HUES6 (cell line): ENCODE data around the gene RAI14.
"Not testable (repeated sequence)": the region's sequence is repeated elsewhere in the genome, so short reads cannot be mapped to it uniquely, and the experiment has no call there.

Experiments used
- H3K27ac ChIP-seq: 2 replicates; pipeline ENCODE4 v1.7.0; 2013; ENCODE audit warnings: low read depth, mild to moderate bottlenecking, low read length, inconsistent platforms
- H3K27me3 ChIP-seq: 2 replicates; pipeline ENCODE4 v1.6.1; 2013; ENCODE audit warnings: low read length; ENCODE audit not compliant: control insufficient read depth, insufficient read depth
- H3K36me3 ChIP-seq: 2 replicates; pipeline ENCODE4 v1.6.1; 2013; ENCODE audit warnings: low read length; ENCODE audit not compliant: control insufficient read depth, insufficient read depth
- H3K4me1 ChIP-seq: 2 replicates; pipeline ENCODE4 v1.6.1; 2013; ENCODE audit warnings: low read length; ENCODE audit not compliant: control insufficient read depth, insufficient read depth
- H3K4me3 ChIP-seq: 2 replicates; pipeline ENCODE4 v1.5.1; 2013; ENCODE audit warnings: low read depth, low read length
- H3K9ac ChIP-seq: one replicate; pipeline ENCODE4 v1.6.1; 2013; ENCODE audit warnings: mild to moderate bottlenecking, low read length
- H3K9me3 ChIP-seq: 2 replicates; pipeline ENCODE4 v1.6.1; 2013; ENCODE audit warnings: low read depth, low read length; ENCODE audit not compliant: control insufficient read depth, insufficient read depth

The RAI14 gene

GRCh38 chr5:34736445-34737115 lies 80.5 kb downstream of the RAI14 start:
- Histone ChIP-seq H3K36me3 (peaks cover 15% of the 10 kb centered on the region), H3K27me3 (no peaks in the 10 kb centered on the region), H3K4me1 (peaks cover 34% of the 10 kb centered on the region), H3K4me3 (no peak overlapping the region), H3K27ac (peak overlapping the region; percentile 59), H3K9me3 (no peaks in the 10 kb centered on the region), H3K9ac (no peak overlapping the region)

- Histone ChIP-seq H3K4me3 (no peak overlapping the region), H3K27me3 (no peaks in the 10 kb centered on the region), H3K9ac (no peak overlapping the region), H3K4me1 (peaks cover 29% of the 10 kb centered on the region), H3K27ac (no peak overlapping the region), H3K9me3 (no peaks in the 10 kb centered on the region), H3K36me3 (peaks cover 15% of the 10 kb centered on the region)
These were observed 81.6 kb downstream of the RAI14 start for GRCh38 chr5:34737731-34738130.

GRCh38 chr5:34738381-34738780 lies 82.3 kb downstream of the RAI14 start:
- Histone ChIP-seq H3K9me3 (no peaks in the 10 kb centered on the region), H3K9ac (no peak overlapping the region), H3K4me3 (no peak overlapping the region), H3K27ac (no peak overlapping the region), H3K4me1 (peaks cover 28% of the 10 kb centered on the region), H3K36me3 (peaks cover 11% of the 10 kb centered on the region), H3K27me3 (no peaks in the 10 kb centered on the region)

- Histone ChIP-seq H3K27me3 (no peaks in the 10 kb centered on the region), H3K36me3 (peaks cover 6% of the 10 kb centered on the region; the same call in 1 of the 2 replicates), H3K9ac (no peak overlapping the region), H3K9me3 (no peaks in the 10 kb centered on the region), H3K4me1 (peaks cover 20% of the 10 kb centered on the region), H3K4me3 (no peak overlapping the region), H3K27ac (no peak overlapping the region)
These were observed 84.3 kb downstream of the RAI14 start for GRCh38 chr5:34740389-34740806.

GRCh38 chr5:34742061-34742460 lies 85.9 kb downstream of the RAI14 start:
- Histone ChIP-seq H3K4me3 (no peak overlapping the region), H3K4me1 (peaks cover 8% of the 10 kb centered on the region), H3K27ac (no peak overlapping the region), H3K9me3 (no peaks in the 10 kb centered on the region), H3K27me3 (no peaks in the 10 kb centered on the region), H3K36me3 (peaks cover 6% of the 10 kb centered on the region; the same call in 1 of the 2 replicates), H3K9ac (no peak overlapping the region)

- peaks cover 6% of the 10 kb centered on the region; the same call in 1 of the 2 replicates for H3K4me1 ChIP-seq
- no peaks in the 10 kb centered on the region for H3K9me3 ChIP-seq
- H3K36me3 ChIP-seq: no peaks in the 10 kb centered on the region
- no peak overlapping the region for H3K4me3 ChIP-seq
- H3K27ac ChIP-seq: no peak overlapping the region
- no peaks in the 10 kb centered on the region for H3K27me3 ChIP-seq
- H3K9ac ChIP-seq: no peak overlapping the region
These were observed 87.8 kb downstream of the RAI14 start for GRCh38 chr5:34743878-34744277.

GRCh38 chr5:34748431-34748830 lies 92.3 kb downstream of the RAI14 start:
- H3K27ac ChIP-seq: no peak overlapping the region
- H3K4me3 ChIP-seq: no peak overlapping the region

GRCh38 chr5:34749431-34749873 lies 93.3 kb downstream of the RAI14 start:
- no peak overlapping the region for H3K4me3 ChIP-seq
- peaks cover 12% of the 10 kb centered on the region for H3K4me1 ChIP-seq
- no peak overlapping the region for H3K27ac ChIP-seq
- H3K36me3 ChIP-seq: no peaks in the 10 kb centered on the region; the same call in 1 of the 2 replicates
- H3K9ac ChIP-seq: no peak overlapping the region
- no peaks in the 10 kb centered on the region for H3K27me3 ChIP-seq
- H3K9me3 ChIP-seq: no peaks in the 10 kb centered on the region

More at GRCh38 chr5:34748431-34748830, 92.3 kb downstream of the RAI14 start:
- Histone ChIP-seq H3K36me3 (no peaks in the 10 kb centered on the region; the same call in 1 of the 2 replicates), H3K27me3 (no peaks in the 10 kb centered on the region), H3K4me1 (peaks cover 12% of the 10 kb centered on the region), H3K9me3 (no peaks in the 10 kb centered on the region), H3K9ac (no peak overlapping the region)

- no peaks in the 10 kb centered on the region for H3K9me3 ChIP-seq
- H3K27ac ChIP-seq: no peak overlapping the region
- no peak overlapping the region for H3K4me3 ChIP-seq
- no peaks in the 10 kb centered on the region for H3K27me3 ChIP-seq
- no peak overlapping the region for H3K9ac ChIP-seq
- peaks cover under 1% of the 10 kb centered on the region; the same call in 1 of the 2 replicates for H3K36me3 ChIP-seq
- peaks cover 12% of the 10 kb centered on the region for H3K4me1 ChIP-seq
These were observed 94.1 kb downstream of the RAI14 start for GRCh38 chr5:34750206-34750605.

GRCh38 chr5:34751807-34752736 lies 95.9 kb downstream of the RAI14 start:
- Histone ChIP-seq H3K4me3 (no peak overlapping the region), H3K9me3 (no peaks in the 10 kb centered on the region), H3K9ac (no peak overlapping the region), H3K27ac (no peak overlapping the region), H3K27me3 (no peaks in the 10 kb centered on the region), H3K36me3 (peaks cover 13% of the 10 kb centered on the region), H3K4me1 (peaks cover 6% of the 10 kb centered on the region; the same call in 1 of the 2 replicates)

GRCh38 chr5:34753236-34753635 lies 97.1 kb downstream of the RAI14 start:
- not testable (repeated sequence) for H3K27ac ChIP-seq, H3K4me1 ChIP-seq, H3K4me3 ChIP-seq, H3K9ac ChIP-seq, H3K9me3 ChIP-seq, H3K27me3 ChIP-seq
- H3K36me3 ChIP-seq: peaks cover 24% of the 10 kb centered on the region
